ENCODE measurements around the gene CHM.
"Not testable (repeated sequence)": the region's sequence is repeated elsewhere in the genome, so short reads cannot be mapped to it uniquely, and the experiment has no call there.

The CHM gene

DNA sequence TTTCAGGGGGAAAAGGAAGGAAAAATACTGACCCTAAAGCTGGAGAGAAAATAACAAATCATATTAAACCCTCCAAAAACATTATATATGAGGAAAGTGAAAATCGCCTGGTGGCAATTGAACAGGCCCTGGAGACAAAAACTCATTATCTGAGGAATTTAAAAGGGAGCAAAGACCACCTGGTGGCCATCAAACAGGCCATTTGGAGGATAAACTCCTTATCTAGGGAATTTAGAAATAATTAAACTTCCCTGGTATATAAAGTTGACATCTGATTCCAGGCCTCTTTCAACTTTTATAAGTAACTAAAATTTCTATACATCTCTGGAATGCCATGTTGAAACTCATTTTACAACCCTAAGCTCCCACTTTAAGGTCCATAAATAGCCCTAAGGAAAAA lies 35.2 kb downstream of the CHM start:
- H3K79me2 ChIP-seq (ENCODE audit: insufficient read depth, low read length) = no peaks in the 10 kb centered on the region
- H3K36me3 ChIP-seq (ENCODE audit: low read length) = no peaks in the 10 kb centered on the region
- no peaks in the 10 kb centered on the region for H3K9me3 ChIP-seq (ENCODE audit: insufficient read depth, low read length)
- no peak overlapping the region for H3K9ac ChIP-seq (ENCODE audit: low read length)
- H3K4me2 ChIP-seq (ENCODE audit: low read depth, low read length, poor library complexity, severe bottlenecking) = no peak overlapping the region
- H2AFZ ChIP-seq (ENCODE audit: low read depth, low read length, severe bottlenecking) = no peak overlapping the region
- no peaks in the 10 kb centered on the region for H4K20me1 ChIP-seq (ENCODE audit: low read depth, low read length)
- H3F3A ChIP-seq (ENCODE audit: insufficient read depth) = no peaks in the 10 kb centered on the region
- no peak for TF ChIP-seq EZH2phosphoT487 (conservative IDR thresholded peaks at IDR 0.05; ENCODE audit: low read length)
- TF ChIP-seq, protein P1, sequence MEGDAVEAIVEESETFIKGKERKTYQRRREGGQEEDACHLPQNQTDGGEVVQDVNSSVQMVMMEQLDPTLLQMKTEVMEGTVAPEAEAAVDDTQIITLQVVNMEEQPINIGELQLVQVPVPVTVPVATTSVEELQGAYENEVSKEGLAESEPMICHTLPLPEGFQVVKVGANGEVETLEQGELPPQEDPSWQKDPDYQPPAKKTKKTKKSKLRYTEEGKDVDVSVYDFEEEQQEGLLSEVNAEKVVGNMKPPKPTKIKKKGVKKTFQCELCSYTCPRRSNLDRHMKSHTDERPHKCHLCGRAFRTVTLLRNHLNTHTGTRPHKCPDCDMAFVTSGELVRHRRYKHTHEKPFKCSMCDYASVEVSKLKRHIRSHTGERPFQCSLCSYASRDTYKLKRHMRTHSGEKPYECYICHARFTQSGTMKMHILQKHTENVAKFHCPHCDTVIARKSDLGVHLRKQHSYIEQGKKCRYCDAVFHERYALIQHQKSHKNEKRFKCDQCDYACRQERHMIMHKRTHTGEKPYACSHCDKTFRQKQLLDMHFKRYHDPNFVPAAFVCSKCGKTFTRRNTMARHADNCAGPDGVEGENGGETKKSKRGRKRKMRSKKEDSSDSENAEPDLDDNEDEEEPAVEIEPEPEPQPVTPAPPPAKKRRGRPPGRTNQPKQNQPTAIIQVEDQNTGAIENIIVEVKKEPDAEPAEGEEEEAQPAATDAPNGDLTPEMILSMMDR (IDR thresholded peaks at IDR 0.05; ENCODE audit: insufficient read depth, low read length, poor library complexity, severe bottlenecking) = no peak
- H3K9me2 ChIP-seq (replicated peaks; ENCODE audit: insufficient read depth, low read length) = no peaks in the 10 kb centered on the region
- H3K27me3 ChIP-seq (ENCODE audit: low read length) = no peaks in the 10 kb centered on the region
- H3K4me3 ChIP-seq (ENCODE audit: insufficient read depth, low read length, poor library complexity, severe bottlenecking) = no peak overlapping the region
- no peak overlapping the region for H3K27ac ChIP-seq (ENCODE audit: low read depth, low read length)

DNA sequence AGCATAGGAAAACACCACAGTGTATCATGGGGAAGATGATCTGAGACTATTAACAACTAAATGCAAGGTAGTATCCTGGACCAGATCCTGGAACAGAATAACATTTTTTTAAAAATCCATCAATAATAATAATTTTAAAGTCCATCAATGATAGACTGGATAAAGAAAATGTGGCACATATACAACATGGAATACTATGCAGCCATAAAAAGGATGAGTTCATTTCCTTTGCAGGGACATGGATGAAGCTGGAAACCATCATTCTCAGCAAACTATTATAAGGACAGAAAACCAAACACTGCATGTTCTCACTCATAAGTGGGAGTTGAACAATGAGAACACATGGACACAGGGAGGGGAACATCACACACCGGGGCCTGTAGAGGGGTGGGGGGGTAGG lies 37.6 kb downstream of the CHM start:
- H2AFZ ChIP-seq (ENCODE audit: low read depth, low read length, severe bottlenecking); H3K79me2 ChIP-seq (ENCODE audit: insufficient read depth, low read length); H3F3A ChIP-seq (ENCODE audit: insufficient read depth); H3K9me3 ChIP-seq (ENCODE audit: insufficient read depth, low read length); H3K4me3 ChIP-seq (ENCODE audit: insufficient read depth, low read length, poor library complexity, severe bottlenecking); H3K4me2 ChIP-seq (ENCODE audit: low read depth, low read length, poor library complexity, severe bottlenecking); H3K36me3 ChIP-seq (ENCODE audit: low read length); H3K27me3 ChIP-seq (ENCODE audit: low read length); H3K9ac ChIP-seq (ENCODE audit: low read length); H4K20me1 ChIP-seq (ENCODE audit: low read depth, low read length); H3K9me2 ChIP-seq (replicated peaks; ENCODE audit: insufficient read depth, low read length); H3K27ac ChIP-seq (ENCODE audit: low read depth, low read length): not testable (repeated sequence)

DNA sequence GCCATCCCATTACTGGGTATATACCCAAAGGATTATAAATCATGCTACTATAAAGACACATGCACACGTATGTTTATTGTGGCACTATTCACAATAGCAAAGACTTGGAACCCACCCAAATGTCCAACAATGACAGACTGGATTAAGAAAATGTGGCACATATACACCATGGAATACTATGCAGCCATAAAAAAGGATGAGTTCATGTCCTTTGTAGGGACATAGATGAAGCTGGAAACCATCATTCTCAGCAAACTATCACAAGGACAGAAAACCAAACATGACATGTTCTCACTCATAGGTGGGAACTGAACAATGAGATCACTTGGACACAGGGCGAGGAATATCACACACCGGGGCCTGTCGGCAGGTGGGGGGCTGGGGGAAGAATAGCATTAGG lies 39.5 kb downstream of the CHM start:
- H3K9ac ChIP-seq (ENCODE audit: low read length); H3K27me3 ChIP-seq (ENCODE audit: low read length); H3K4me2 ChIP-seq (ENCODE audit: low read depth, low read length, poor library complexity, severe bottlenecking); H3K9me2 ChIP-seq (replicated peaks; ENCODE audit: insufficient read depth, low read length); H3K36me3 ChIP-seq (ENCODE audit: low read length); H3K27ac ChIP-seq (ENCODE audit: low read depth, low read length); H3K4me3 ChIP-seq (ENCODE audit: insufficient read depth, low read length, poor library complexity, severe bottlenecking); H3K9me3 ChIP-seq (ENCODE audit: insufficient read depth, low read length); H4K20me1 ChIP-seq (ENCODE audit: low read depth, low read length); H3K79me2 ChIP-seq (ENCODE audit: insufficient read depth, low read length); H2AFZ ChIP-seq (ENCODE audit: low read depth, low read length, severe bottlenecking); H3F3A ChIP-seq (ENCODE audit: insufficient read depth): not testable (repeated sequence)

DNA sequence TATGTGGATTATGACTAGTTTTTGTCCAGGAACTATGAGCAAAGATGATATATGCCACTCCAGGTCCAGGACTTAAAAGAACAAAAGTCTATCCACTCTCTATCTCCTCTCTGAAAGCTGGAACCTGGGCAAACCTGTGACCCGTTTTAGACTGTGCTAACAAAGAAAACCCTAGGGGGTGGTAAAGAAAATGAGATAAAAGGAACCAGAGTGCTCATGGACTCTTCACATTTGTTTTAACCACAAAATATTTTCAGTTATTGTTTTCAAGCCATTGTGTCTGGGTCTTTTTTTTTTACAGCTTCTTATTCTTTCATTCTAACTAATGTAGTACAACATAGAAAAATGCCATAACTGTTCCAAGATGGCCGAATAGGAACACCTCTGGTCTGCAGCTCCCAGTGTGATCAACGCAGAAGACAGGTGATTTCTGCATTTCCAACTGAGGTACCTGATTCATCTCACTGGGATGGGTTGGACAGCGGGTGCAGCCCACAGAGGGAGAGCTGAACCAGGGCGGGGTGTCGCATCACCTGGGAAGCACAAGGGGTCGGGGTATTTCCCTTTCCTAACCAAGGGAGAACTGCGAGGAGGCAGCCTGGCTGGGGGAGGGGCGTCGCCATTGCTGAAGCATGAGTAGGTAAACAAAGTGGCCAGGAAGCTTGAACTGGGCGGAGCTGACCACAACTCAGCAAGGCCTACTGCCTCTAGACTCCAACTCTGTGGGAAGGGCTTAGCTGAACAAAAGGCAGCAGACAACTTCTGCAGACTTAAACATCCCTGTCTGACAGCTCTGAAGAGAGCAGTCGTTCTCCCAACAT lies 45.1 kb downstream of the CHM start:
- Histone ChIP-seq H2AFZ (ENCODE audit: low read depth, low read length, severe bottlenecking) (no peak overlapping the region), H3K9me3 (ENCODE audit: insufficient read depth, low read length) (no peaks in the 10 kb centered on the region), H4K20me1 (ENCODE audit: low read depth, low read length) (no peaks in the 10 kb centered on the region), H3K4me2 (ENCODE audit: low read depth, low read length, poor library complexity, severe bottlenecking) (no peak overlapping the region), H3K36me3 (ENCODE audit: low read length) (no peaks in the 10 kb centered on the region), H3K9me2 (replicated peaks; ENCODE audit: insufficient read depth, low read length) (no peaks in the 10 kb centered on the region), H3K27me3 (ENCODE audit: low read length) (no peaks in the 10 kb centered on the region), H3K9ac (ENCODE audit: low read length) (no peak overlapping the region), H3F3A (ENCODE audit: insufficient read depth) (no peaks in the 10 kb centered on the region), H3K79me2 (ENCODE audit: insufficient read depth, low read length) (no peaks in the 10 kb centered on the region; the same call in 1 of the 2 replicates), H3K4me3 (ENCODE audit: insufficient read depth, low read length, poor library complexity, severe bottlenecking) (no peak overlapping the region), H3K27ac (ENCODE audit: low read depth, low read length) (no peak overlapping the region)
- TF ChIP-seq, protein P1 (IDR thresholded peaks at IDR 0.05; ENCODE audit: insufficient read depth, low read length, poor library complexity, severe bottlenecking) = no peak
- TF ChIP-seq EZH2phosphoT487 (conservative IDR thresholded peaks at IDR 0.05; ENCODE audit: low read length) = no peak
